Hematopoietic multipotent progenitor cell treated with erythropoietin and hydrocortisone succinate and interleukin-3 and kit ligand, for 17 days (in vitro differentiated cells): ENCODE data around the gene BHLHA15.

ENCODE experiments used
- DNase-seq: peaks from one replicate; pipeline ENCODE4 v3.0.0-alpha.2; 2015; ENCODE audit warnings: low spot score

The BHLHA15 gene

DNA sequence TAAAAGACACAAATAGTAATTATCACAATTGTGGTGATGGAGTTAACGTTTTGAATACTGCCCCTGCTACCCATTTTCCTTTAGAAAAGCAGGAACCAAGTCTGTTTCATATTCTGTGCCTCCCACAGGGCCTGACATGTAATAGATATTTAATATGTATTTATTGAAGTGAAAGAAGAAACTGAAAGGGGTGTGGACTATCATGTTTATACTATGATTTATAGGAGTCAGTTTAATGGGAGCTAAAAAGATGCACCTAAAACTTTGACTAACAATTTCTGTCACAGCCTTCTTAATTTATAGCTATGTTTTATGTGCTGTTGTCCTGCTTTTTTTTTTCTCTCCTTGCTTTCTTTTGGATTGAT is 24.1 kb upstream of the BHLHA15 start:
- DNase-seq: no peak

DNA sequence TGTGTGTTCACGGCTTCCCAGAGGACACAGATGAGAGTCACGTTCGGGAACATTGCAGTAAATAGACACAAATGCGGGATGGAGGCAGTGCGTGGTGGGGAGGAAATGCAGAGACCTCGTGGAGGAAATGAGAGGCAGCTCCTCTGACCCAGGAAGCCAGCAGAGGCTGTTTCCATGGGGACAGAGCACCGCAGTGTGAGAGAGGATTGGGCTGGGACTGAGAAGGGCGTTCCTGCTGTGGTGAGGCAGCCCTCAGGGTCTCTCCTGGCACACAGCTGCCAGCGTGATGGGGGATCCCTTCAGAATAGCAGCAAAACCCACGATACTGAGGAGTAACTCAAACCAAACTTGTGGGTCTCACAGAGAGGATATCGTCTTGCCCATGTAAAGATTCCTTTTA is 21.7 kb upstream of the BHLHA15 start:
- no peak for DNase-seq

DNA sequence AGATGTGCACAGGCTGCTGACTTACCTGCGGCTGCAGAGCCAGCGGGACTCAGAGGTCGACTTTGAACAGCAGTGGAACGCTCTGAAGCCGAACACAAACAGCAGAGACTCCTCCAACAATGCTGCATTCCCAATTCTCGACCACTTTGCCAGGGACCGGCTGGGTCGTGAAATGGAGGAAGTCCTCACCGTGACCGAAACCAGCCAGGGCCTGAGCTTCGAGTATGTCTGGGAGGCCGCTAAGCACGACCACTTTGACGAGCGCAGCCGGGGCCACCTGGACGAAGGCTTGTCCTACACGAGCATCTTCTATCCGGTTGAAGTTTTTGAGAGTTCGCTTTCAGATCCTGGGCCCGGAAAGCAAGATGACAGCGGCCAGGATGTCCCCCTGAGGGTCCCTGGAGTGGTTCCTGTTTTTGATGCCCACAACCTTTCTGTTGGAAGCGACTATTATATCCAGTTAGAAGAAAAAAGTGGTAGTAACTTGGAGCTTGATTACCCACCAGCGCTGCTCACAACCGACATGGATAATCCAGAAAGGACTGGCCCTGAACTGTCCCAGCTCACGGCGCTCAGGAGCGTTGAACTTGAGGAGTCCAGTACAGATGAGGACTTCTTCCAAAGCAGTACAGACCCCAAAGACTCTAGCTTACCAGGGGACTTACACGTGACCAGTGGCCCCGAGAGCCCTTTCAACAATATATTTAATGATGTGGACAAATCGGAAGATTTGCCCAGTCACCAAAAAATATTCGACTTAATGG is 19.4 kb upstream of the BHLHA15 start:
- DNase-seq: no peak

DNA sequence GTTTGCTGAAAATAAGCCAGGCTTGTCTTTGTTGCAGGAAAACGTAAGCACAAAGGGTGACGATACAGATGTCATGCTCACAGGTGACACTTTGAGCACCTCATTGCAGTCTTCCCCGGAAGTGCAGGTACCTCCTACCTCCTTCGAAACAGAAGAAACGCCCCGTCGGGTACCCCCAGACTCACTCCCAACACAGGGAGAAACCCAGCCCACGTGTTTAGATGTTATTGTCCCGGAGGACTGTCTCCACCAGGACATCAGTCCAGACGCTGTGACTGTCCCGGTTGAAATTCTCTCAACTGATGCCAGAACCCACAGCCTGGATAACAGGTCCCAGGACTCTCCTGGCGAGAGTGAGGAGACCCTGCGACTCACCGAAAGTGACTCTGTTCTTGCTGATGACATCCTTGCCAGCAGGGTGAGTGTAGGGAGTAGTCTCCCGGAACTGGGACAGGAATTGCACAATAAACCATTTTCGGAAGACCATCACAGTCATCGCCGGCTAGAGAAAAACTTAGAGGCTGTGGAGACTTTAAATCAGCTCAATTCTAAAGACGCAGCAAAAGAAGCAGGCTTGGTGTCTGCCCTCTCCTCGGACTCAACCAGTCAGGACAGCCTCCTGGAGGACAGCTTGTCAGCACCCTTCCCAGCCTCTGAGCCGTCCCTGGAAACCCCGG is 18.3 kb upstream of the BHLHA15 start:
- DNase-seq: no peak

DNA sequence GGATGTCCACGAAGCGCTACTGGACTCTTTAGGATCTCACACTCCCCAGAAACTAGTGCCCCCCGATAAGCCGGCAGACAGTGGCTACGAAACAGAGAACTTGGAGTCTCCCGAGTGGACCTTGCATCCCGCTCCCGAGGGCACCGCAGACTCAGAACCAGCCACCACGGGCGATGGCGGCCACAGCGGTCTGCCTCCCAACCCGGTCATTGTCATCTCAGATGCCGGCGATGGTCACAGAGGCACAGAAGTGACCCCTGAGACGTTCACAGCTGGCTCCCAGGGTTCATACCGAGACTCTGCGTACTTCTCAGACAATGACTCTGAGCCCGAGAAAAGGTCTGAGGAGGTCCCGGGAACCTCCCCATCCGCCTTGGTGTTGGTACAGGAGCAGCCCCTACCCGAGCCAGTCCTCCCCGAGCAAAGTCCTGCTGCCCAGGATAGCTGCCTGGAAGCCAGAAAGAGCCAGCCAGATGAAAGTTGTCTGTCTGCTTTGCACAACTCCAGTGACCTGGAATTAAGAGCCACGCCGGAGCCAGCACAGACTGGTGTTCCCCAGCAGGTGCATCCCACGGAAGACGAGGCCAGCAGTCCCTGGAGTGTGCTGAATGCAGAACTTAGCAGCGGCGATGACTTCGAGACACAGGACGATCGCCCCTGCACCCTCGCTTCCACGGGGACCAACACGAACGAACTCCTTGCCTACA is 17.6 kb upstream of the BHLHA15 start:
- no peak for DNase-seq

- no peak for DNase-seq
These were observed 17.1 kb upstream of the BHLHA15 start for GRCh38 chr7:98194186-98194585.

GRCh38 chr7:98194672-98195457 is 16.4 kb upstream of the BHLHA15 start:
- no peak for DNase-seq

GRCh38 chr7:98196706-98197605 is 14.3 kb upstream of the BHLHA15 start:
- DNase-seq: no peak

GRCh38 chr7:98199131-98199530 is 12.1 kb upstream of the BHLHA15 start:
- no peak for DNase-seq

GRCh38 chr7:98200364-98200763 is 10.9 kb upstream of the BHLHA15 start:
- no peak for DNase-seq

- no peak for DNase-seq
These were observed 8.7 kb upstream of the BHLHA15 start for GRCh38 chr7:98202367-98203195.

- no peak for DNase-seq
These were observed 7.8 kb upstream of the BHLHA15 start for GRCh38 chr7:98203261-98203963.

DNA sequence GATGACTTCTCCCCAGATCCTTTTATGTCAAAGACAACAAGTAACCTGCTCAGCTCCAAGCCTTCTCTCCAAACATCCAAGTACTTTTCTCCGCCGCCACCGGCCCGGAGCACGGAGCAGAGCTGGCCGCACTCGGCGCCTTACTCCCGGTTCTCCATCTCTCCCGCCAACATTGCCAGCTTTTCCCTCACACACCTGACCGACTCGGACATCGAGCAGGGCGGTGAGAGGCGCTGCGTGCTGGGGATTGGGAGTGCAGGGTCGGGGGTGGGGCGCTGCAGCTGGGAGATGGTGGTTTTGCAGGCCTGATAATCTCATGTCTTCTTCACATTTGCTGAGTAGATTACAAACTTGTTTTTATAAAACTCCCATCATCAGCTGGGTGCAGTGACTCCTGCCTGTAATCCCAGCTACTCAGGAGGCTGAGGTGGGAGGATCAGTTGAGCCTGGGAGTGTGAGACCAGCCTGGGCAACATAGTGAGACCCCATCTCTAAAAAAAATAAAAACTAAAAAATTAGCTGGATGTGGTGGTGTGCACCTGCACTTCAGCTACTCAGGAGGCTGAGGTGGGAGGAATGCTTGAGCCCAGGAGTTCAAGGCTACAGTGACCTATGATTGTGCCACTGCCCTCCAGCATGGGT is 7.2 kb upstream of the BHLHA15 start:
- DNase-seq: no peak

DNA sequence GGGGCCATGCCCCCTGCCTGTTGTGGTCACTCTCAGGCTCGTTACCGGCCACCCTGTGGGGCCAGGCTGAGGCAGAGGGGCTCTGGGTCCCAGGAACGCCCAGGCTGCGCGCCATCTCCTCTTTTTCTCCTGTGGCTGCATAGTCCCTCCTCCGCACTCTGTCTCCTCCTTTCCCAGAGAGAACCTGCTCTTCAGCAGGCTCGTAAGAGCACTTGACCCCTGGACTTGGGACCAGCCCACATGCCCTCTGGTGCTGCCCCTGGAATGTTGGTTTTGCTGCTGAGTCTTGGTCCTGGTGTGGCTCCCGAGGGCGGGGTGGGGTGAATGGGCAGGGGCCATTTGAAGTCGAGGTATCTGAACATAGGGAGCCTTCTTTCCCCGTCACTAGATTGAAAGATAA is 6.6 kb upstream of the BHLHA15 start:
- DNase-seq: no peak

GRCh38 chr7:98205162-98205845 is 5.9 kb upstream of the BHLHA15 start:
- no peak for DNase-seq

GRCh38 chr7:98206451-98207330 is 4.5 kb upstream of the BHLHA15 start:
- no peak for DNase-seq

GRCh38 chr7:98209166-98209920 is 1.9 kb upstream of the BHLHA15 start:
- no peak for DNase-seq
